Endothelial cell (in vitro differentiated cells): ENCODE measurements around the gene CETN1. TPM values are rescaled to one million over a fixed set of nuclear protein-coding genes. Genes with fewer than 3 reads are reported as not detected.

Source experiments
- DNase-seq: peaks from one replicate; pipeline ENCODE4 v3.0.0; 2021; ENCODE audit warnings: low spot score
- H3K27ac Mint-ChIP-seq: one replicate; pipeline ENCODE4 v1.8.0; 2021; ENCODE audit warnings: mixed read lengths, inconsistent platforms; ENCODE audit not compliant: unreplicated experiment
- H3K27me3 Mint-ChIP-seq: one replicate; pipeline ENCODE4 v1.8.0; 2021; ENCODE audit warnings: mild to moderate bottlenecking, moderate library complexity, mixed read lengths, inconsistent platforms; ENCODE audit not compliant: unreplicated experiment
- H3K36me3 Mint-ChIP-seq: one replicate; pipeline ENCODE4 v1.8.0; 2021; ENCODE audit warnings: mild to moderate bottlenecking, low read depth, mixed read lengths, inconsistent platforms; ENCODE audit not compliant: unreplicated experiment
- H3K4me1 Mint-ChIP-seq: one replicate; pipeline ENCODE4 v1.8.0; 2021; ENCODE audit warnings: mild to moderate bottlenecking, mixed read lengths, inconsistent platforms; ENCODE audit not compliant: unreplicated experiment
- H3K4me3 Mint-ChIP-seq: one replicate; pipeline ENCODE4 v1.8.0; 2021; ENCODE audit warnings: mild to moderate bottlenecking, mixed read lengths, inconsistent platforms; ENCODE audit not compliant: unreplicated experiment
- H3K9me3 Mint-ChIP-seq: one replicate; pipeline ENCODE4 v1.8.0; 2021; ENCODE audit warnings: mixed read lengths, inconsistent platforms; ENCODE audit not compliant: unreplicated experiment
- total RNA-seq: library from RNA; stranded (reverse); fragmentation: NEBNext Ultra II Directional; extraction: Animal tissue kit (Norgen Biotek cat#: 25700); gene quantifications from one replicate; pipeline ENCODE4 v1.2.1, GENCODE V29; 2021; ENCODE audit not compliant: unreplicated experiment
- TF ChIP-seq, protein P1 (sequence below): fragments of 200-600 bp; sonication (generic); IDR thresholded peaks from one replicate; pipeline ENCODE4 v1.5.0; 2021; ENCODE audit warnings: antibody characterized with exemption; ENCODE audit not compliant: unreplicated experiment

Gene CETN1
- total RNA-seq, 1 donor from 2014 or later: not detected

GRCh38 chr18:572091-572830, 7.9 kb upstream of the CETN1 start:
- no peak for DNase-seq
- peaks cover 12% of the 10 kb centered on the region for H3K4me1 Mint-ChIP-seq
- H3K9me3 Mint-ChIP-seq: no peaks in the 10 kb centered on the region
- TF ChIP-seq, protein P1, sequence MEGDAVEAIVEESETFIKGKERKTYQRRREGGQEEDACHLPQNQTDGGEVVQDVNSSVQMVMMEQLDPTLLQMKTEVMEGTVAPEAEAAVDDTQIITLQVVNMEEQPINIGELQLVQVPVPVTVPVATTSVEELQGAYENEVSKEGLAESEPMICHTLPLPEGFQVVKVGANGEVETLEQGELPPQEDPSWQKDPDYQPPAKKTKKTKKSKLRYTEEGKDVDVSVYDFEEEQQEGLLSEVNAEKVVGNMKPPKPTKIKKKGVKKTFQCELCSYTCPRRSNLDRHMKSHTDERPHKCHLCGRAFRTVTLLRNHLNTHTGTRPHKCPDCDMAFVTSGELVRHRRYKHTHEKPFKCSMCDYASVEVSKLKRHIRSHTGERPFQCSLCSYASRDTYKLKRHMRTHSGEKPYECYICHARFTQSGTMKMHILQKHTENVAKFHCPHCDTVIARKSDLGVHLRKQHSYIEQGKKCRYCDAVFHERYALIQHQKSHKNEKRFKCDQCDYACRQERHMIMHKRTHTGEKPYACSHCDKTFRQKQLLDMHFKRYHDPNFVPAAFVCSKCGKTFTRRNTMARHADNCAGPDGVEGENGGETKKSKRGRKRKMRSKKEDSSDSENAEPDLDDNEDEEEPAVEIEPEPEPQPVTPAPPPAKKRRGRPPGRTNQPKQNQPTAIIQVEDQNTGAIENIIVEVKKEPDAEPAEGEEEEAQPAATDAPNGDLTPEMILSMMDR: no peak
- no peaks in the 10 kb centered on the region for H3K36me3 Mint-ChIP-seq
- peak overlapping the region; percentile 13 for H3K27ac Mint-ChIP-seq
- no peak overlapping the region for H3K4me3 Mint-ChIP-seq
- peaks cover 4% of the 10 kb centered on the region for H3K27me3 Mint-ChIP-seq

DNA sequence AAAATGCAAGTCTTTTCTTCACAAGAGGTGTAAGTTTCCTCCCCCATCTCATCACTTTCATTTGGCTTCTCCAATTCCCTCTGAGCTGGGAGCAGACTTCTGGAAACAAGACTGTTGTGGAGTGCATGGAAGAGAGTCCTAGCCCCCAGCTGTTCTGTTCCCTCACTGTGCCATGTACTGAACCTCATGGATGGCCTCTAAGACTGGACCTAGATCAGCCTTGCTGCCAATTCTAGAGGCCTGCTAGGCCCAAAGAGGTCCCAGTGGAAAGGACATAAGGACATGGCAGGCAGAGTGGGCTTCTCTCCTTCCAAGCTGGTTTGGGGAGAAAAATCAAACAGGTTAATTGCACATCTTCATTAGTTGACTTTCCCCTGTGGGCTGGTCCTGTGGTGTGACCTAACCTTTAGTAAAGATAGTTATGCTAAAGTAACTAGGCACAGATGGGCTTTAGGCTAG, 7.3 kb upstream of the CETN1 start:
- no peaks in the 10 kb centered on the region for H3K9me3 Mint-ChIP-seq
- no peak overlapping the region for H3K27ac Mint-ChIP-seq
- TF ChIP-seq, protein P1: no peak
- DNase-seq: no peak
- H3K27me3 Mint-ChIP-seq: peaks cover 4% of the 10 kb centered on the region
- H3K4me1 Mint-ChIP-seq: peaks cover 12% of the 10 kb centered on the region
- H3K4me3 Mint-ChIP-seq: no peak overlapping the region
- H3K36me3 Mint-ChIP-seq: no peaks in the 10 kb centered on the region

- H3K9me3 Mint-ChIP-seq: no peaks in the 10 kb centered on the region
- H3K4me3 Mint-ChIP-seq: no peak overlapping the region
- no peak for DNase-seq
- TF ChIP-seq, protein P1: no peak
- no peaks in the 10 kb centered on the region for H3K36me3 Mint-ChIP-seq
- no peak overlapping the region for H3K27ac Mint-ChIP-seq
- peaks cover 12% of the 10 kb centered on the region for H3K4me1 Mint-ChIP-seq
- H3K27me3 Mint-ChIP-seq: peaks cover 4% of the 10 kb centered on the region
These were observed 6.8 kb upstream of the CETN1 start for GRCh38 chr18:573385-573784.

DNA sequence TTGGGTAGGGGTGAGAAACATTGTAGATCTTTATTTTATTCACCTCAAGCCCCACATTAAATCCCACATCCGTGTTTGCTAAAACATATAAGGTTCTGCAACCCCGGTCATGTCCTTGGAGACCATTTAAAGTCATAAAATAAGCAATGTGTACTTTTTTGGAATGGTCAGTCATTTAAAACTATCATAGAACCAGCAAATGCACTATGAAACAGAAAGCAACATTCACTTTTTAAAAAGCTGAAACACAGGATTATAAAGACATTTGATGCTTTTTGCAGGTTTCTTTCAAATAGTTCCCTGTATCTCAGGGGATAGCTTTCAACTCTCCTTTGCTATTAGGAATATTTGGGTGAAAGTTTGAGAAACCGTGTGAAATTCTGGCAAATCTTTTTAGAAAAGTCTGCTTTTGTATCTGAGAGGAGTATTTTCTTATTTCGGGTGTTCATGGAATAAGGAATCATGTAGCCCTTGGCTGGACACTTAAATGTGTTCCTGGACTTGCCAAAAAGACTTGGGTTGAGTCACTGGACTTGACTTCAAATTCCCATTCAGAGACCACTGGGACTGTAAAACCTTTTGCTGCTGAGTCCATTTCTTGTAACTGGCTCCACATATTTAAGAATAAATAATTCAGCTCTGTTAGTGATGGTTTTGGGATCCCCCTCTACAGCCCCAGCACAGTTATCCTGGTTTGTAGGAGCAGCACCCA, 5.9 kb upstream of the CETN1 start:
- DNase-seq: no peak
- H3K36me3 Mint-ChIP-seq: no peaks in the 10 kb centered on the region
- H3K4me3 Mint-ChIP-seq: no peak overlapping the region
- H3K27me3 Mint-ChIP-seq: peaks cover 4% of the 10 kb centered on the region
- H3K27ac Mint-ChIP-seq: no peak overlapping the region
- TF ChIP-seq, protein P1: no peak
- H3K4me1 Mint-ChIP-seq: peaks cover 12% of the 10 kb centered on the region
- H3K9me3 Mint-ChIP-seq: no peaks in the 10 kb centered on the region
